Activated gamma-delta T cell treated with anti-CD3 and anti-CD28 coated beads, Interleukin-2, amount 50 U/mL, for 16 hours (primary cell): ENCODE measurements around the gene RBM20.

ENCODE experiments used
- DNase-seq: peaks from one replicate; pipeline ENCODE4 v3.0.0-alpha.2; 2020; ENCODE audit warnings: low read depth

Gene RBM20

DNA sequence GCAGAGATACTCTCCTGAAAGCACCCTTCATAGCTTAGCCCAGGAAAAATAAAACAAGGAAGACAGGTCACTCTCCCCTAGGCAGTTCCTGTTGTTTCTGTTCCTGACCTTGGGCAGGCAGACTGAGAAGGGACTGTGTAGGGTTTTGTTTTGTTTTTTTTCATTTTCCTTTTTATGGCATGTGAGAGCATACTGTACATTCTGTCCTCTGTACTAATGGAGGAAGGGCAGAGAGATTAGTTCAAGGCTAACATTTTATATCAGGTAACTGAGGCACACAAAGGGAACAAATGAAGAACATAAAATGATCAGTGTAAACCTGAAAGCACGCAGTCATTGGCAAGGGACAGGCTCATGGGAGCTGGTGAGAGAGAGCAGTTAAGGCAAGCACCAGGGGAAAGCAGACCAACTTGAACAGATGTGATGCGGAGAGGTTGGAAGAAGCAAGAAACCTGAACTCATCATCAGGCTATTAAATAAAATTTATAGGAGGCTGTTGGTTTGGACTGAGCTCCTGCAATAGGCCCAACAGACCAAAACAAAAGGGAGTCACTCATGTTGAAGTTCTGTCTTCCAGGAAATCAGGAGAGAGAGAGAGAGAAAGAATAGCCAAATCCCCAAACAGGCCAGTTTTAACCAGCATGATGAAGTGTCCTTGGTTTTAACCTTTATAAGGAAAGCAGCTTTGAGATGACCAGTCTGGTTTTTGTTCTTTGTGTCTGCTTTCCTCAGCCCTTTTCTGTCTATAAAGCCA, 193.5 kb downstream of the RBM20 start:
- DNase-seq: no peak

DNA sequence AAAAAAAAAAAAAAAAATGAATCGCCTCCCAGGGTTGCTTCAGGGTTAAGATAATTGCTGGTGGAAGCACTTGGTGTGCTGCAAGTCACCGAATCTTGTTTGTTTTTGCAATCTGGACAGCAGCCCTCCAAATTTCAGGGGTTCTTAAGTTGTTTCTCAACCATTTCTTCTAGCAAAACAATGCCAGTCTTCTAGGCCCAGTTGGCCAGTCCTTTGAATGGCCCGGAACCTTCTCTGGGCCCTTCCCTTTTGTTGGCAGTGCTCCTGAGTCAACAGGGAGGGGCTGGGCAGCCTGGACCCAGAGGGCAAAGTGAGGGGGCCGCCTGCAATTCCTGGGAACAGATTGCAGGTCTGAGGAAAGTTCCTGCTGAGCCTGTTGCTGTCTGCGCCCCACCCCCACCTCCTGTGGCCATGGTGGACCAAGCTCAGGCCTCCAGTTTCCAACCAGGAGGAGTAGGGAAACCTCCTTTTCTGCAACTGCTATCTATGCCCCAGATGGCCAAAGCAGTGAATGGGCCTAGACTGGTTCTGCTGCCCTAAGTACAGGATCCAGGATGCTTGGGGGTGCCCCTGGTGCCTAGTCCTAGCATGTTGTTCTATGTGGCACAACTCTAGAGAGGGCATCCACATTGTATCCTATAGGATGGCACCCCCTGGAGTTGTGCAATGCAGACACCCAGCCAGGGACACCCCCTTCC, 196.2 kb downstream of the RBM20 start:
- DNase-seq: no peak

DNA sequence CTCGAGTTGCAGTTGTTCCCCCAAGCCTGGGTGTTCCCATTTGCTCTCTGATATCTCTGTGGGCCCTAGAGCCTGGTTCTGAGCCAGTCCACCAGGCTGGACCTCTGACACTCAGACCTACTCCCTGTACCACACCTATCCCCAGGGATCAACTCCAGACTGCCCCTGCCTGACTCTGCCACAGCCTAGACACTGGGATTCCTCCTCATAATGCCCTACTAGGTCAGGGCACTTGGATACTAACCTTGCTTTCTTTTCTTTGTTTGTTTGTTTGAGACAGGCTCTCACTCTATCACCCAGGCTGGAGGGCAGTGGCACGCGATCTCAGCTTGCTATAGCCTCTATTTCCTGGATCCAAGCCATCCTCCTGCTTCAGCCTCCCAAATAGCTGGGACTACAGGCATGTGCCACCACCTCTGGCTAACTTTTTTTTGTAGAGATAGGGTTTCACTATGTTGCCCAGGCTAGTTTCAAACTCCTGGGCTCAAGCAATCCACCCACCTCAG, 196.8 kb downstream of the RBM20 start:
- no peak for DNase-seq

DNA sequence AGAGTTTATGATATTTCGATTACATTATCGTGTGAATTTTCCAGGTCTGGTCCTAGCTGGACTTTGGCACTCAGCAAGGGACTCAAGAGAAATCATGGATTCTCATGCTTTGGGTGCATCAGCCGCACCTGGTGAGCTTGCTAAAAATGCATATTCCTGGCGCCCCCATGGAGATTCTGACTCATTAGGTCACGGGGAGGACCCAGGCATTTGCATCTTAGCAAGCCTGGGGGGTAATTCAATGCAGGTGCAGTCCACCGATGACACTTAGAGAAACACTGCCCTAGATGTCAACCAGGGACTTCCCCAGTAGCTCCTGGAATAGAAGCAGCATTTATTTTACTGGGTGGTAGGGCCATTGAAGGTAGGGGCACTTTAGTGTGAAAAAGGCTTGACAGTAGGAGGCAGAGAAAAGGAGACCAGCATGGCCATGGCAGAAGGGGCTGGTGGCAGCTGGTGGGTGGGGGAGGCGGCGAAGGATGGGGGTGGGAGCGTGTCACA, 197.7 kb downstream of the RBM20 start:
- no peak for DNase-seq

DNA sequence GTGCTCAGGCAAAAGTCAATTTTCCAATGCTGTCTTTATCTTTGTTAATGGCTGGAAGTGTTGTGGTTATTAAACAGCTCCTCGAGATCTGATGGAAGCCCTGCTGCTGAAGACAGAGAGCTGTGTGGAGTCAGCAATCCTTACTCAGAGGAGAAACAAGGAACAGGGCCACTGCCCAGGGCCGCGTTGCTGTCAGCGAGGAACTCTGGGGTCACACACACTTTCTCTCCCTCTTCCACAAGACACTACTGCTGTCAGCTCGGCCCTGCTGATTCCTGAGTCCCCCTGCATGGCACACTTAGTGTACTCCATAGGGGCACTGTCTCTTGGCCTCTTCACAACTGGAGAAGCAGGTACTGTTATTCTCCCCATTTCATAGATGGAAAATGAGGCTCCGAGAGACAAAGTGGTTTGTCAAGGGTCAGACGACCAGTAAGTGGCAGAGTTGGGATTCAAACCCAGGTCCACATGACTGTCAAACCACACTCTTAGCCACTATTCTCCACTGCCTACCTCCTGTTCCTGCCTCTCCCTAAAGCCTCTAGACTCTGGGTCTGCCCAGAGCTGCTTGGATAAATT, 198.3 kb downstream of the RBM20 start:
- no peak for DNase-seq

DNA sequence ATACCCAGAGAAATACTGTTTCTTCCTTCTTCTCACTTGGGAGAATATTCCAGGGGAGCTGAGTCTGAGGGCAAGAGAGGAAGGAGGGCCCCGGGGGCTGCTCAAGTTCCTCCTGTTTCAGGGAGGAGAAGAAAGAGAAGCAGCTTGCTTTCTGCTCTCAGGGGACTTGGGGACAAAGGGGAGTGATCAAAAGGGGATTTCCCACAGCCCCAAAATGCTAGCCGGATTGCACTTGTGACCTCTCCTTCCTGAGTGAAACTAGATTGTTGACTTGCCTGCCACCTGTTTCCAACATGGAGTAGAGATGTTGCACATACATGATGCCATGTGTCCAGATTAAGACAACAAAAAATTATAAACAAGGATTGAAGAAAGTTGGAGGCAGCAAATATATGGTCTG, 198.9 kb downstream of the RBM20 start:
- peak; percentile 29 for DNase-seq

DNA sequence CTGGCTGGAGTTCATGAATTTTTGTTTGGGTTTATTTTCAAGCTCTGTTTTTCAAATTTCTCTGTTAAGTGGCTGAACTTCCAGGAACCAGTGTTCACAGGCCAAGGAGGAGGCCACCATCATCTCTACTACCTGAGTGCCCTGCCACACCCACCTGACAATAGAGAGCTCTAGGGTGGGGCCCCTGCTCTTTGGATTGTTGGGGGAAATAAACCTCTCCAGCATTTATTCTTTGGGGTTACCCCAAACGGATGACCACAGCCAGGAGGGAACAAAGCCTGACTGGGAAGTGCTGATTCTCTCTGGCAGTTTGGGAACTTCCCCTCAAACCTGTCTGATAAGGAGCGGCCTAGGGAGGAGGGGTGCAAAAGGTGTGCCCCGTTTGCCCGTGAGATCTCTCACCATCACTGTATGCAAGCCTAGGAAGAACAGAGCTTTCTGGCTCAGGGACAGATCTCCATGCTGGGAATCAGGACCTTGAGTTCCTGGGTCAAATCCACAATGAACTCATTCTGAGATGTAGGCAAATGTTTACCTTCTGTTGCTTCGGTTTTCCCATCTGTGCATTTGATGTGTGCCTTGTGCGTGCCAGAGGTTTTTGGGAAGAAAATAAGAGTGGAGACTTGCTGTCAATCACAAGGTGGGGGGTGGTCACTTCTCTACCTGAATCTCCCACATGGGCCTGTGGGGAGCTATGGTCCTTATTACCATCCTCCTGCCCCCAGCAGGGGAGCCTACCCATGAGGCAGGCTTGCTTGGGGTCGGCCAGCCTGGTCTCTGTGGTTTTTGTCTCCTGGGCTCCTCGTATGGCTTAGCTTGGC, 199.9 kb downstream of the RBM20 start:
- DNase-seq: no peak

DNA sequence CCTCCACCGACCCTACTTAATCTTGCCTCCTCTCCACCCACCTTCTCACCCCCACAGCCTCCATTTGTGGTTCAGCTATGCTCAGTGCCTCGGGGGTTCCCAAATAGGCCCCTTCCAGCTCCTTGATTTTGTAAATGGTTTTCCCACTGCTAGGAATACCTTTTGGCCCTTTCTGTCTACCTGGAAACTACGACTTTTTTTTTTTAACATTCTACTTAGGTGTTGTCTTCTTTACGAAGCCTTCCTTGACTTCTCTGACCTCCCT, 200.4 kb downstream of the RBM20 start:
- no peak for DNase-seq

DNA sequence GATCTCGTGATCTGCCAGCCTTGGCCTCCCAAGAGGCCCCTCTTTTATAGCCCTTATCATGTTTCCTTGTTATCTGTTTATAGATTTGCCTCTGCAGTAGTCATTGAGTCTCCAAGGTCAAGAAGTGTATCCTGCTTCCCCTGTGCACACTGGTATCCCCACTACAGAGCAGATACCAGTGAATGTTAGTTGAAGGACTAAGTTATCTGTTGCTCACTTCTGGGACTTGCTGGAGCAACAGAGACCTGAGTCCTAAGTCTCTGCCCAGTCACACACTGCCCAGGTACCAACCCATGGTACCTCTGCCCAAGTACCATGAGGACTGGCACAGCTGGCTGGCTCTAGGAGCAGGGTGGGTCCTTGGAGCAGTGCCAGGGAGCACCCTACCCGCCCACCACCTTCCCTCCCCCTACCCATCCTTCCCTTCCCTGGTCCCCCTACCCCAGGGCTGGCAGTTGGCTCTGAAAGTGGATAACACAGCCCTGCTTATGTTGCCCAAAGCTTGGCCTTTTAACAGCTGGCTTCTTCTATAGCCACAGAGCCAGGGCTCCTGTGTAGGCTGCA, 201.1 kb downstream of the RBM20 start:
- no peak for DNase-seq

DNA sequence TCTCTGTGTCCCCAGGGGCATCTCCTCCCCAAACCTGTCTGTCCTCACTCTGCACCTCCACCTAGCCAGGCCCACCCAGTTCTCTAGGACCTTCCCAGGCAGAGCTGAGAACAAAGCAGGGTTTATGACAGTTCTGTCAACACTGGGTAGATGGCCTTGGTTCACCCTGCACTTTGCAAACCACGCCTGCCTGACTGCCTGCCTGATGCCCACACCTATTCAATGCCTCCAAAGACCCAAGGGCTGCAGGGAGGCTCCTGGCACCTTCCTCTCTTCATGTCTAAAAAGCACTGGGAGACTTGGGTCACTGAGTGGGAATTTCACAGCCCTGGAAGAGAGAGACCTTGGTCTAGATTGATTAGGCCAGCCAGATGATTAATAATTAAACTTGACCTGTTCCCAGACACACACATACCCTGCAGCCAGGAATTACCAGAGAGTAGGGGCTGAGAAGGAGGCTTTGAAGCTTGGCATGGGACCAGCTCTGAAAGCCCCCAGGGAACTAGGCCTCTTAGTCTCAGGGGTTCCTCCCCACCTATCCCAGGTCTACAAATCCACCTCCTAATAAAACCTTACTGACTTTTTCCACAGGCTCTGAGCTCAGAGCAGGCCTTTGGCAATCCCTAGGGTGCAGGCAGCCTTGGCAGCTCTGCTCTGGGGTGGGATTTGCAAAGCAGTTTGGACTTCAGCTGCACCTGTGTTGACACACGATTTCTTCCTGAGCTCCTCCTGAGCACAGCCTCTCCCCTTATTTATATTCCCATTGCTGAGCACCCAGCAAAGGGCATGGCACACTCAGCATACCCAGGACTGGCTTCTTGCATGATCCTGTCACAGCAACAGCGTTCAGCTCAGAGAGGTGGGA, 201.9 kb downstream of the RBM20 start:
- no peak for DNase-seq

DNA sequence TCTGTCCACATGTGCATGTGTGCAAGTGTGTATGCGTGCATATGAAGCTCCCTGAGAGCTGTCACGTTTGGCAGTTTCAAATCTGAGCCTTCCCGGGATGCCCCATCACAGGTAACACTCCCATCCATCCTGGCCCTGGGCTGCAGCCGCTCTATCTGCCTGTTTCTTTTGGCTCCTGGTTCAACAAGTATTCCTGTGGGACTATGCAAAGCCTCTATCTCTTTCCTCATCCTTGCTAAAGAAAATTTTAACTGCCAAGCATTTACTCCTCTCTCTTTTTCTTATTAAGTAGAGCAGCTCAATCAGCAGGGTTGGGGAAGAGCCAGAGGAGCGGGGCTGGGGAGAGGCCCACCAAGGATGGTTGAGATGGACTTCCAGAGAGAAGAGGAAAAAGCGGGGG, 203.2 kb downstream of the RBM20 start:
- no peak for DNase-seq

DNA sequence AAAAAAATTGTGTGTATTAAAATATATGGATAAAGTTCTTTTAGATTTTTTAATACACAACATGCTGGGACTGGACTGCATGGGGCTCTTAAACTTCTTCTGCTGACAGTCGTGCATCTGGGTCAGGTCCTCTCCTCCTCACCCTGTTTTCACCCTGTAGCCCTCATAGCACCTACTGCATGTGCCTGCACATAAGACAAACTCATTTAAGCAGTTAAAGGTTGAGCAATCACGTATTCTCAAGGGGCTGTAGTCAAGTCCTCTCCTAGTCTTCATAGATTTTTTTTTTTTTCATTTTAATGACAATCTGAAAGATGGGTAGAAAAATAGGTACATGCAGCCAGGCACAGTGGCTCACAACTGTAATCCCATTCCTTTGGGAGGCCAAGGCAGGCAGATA, 204.0 kb downstream of the RBM20 start:
- DNase-seq: no peak

DNA sequence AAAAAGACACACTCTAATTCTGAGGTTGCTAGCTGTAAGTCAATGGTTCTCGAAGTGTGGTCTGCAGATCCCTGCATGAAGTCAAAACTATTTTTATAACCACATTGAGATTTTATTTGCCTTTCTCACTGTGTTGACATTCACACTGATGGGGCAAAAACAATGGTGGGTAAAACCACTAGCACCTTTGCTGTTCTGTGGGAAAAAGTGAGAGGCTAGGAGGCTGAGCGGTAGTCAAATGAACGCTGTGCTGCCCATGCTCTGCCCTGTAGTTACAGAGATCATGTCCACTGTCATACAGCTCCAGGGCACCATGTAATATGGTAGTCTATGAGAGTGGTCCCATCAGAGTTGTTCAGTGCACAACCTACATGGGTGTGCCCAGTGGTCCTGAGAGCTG, 206.0 kb downstream of the RBM20 start:
- no peak for DNase-seq

DNA sequence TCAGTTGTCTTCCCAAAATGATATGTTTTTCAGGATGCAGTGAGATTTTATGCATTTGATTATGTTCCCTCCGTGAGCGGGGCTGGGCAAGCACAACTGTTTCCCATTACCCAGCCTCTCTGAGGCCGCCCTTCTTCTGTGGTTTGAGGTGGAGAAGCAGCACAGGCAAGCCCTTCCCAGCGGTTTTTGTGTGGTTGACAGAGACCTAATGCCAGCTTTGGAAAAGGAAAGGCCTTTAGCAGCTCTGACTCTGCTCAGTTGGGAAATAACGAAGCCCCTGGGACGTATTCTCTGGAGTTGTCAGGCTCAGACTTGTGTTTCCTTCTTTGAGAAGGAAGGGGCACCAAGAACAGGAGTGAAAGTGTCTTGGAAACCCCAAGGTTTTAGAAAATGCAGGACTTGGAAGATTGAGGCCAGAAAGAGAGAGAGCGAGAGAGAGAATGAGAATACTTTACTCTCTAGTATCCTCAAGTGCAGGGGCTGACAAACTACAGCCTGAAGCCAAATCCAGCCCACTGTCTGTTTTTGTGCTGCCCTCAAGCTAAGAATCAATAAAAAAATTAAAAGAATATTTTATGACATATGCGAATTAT, 207.0 kb downstream of the RBM20 start:
- peak; percentile 22 for DNase-seq

DNA sequence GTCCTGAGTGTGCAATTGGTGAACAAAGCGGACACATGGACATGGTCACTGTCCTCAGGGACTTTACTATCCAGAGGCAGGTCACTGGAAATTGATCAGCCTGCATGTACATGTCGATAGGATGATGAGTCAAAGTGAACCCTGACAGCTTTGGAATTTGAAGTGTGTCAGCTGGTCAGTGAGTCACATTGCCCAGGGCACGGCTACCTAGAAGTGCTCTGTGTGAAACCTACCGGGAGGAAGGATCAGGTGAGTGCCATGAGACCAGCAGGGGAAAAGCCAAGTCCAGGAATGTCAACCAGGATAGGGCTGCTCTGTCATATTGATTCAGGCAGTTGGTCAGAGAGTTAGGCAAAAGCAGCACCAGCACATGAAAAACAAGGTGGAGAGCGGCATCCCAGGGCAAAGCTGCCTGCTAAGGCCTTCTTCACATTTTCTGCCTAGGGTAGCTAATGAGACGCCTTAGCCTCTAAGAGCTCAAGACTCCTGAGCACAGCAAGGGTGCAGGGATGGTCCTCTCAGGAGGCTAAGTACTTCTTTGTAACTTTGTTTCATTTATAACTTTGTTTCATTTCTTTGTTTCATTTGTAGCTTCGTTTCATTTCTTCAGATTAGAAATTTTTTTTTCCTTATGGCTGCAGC, 208.2 kb downstream of the RBM20 start:
- DNase-seq: no peak

DNA sequence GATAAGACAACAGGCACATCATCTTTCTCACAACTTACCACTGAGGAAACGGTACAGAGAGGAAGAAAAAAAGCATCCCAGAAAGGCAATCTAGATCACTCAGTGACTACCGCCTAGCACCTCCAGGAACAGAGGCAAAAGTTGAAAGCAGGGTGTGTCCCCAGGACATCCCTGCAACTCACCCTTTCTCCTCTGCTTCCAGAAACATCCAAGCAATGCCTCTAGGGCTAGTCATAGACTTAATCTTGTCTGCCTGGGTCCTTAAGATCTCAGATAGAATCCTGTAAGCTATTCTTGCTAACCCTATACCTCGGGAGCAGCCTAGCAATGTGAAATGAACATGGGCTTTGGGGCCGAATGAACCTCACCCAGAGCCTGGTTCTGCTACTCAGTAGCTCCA, 208.8 kb downstream of the RBM20 start:
- DNase-seq: no peak

DNA sequence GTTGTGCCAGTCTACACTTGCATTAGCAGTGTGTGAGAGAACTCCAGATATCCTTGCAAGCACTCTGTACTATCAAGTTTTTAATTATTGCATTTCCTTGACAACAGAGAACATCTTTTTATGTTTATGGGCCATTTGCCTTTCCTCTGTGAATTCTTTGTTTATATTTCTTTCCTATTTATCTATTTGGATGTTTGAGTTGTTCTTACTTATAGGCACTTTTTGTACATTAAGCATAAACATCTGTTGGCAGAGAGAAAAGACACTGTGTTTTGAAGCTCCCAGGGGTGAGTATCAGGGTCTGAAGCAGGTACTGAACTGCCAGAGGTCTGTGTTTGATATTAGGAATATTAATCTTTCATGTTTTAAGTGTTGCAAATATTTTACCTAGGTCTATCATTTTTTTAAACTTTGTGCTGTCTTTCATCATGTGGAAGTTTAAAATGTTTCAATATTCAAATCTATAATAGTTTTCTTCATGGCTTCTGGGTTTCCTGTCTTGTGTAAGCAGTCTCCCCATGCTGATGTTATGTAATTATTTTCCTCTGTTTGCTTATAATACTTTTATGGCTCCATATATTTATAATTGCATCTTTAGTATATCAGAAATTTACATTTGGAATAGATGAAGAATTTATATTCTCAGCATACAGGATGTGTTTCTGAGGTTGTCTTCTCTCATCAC, 209.9 kb downstream of the RBM20 start:
- no peak for DNase-seq

DNA sequence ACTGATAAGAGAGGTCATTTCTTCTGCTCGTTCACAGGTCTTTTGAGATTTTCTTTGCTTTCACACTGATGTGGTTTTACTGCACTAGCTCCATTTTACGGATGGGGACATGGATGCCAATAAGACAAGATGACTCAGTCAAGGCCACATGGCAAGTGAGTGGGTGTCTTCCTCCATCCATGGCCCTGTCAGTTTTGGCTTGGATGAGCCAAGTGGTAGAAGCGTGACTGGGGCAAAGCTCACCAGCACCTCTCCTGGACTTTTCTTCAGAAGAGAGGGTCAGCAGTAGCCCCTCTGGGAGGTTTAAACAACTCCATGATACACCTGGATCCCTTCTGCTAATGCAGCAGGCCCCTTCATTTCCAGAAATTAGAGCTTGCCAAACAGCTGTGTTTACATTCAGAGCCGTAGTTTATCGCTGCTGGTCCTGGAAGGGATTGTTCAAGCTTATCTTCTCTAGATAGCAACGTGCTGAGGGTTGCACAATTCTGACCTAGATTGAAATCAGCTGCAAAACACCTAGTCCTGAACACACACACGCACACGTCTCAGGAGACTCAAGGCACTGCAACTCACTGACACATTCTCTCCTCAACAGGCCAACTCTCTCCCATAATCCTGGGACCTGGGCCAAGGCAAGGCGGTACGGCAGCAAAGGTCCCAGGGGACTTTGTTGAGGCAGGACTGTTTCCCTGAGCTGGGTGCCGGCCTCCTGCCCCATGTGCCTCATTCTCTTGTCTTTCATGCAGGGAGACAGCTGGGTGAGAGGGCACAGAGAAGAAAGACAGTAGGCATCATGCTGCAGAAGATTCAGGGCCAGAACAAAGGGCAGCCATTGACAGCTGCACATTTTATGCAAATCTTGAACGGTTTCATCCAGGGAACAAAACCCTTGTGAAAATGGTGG, 213.4 kb downstream of the RBM20 start:
- DNase-seq: no peak
